ENCODE measurements around the gene PSMA6. TPM values are rescaled to one million over a fixed set of nuclear protein-coding genes. Genes with fewer than 3 reads are reported as not detected.

The PSMA6 gene
- total and polyA plus RNA-seq, 2 of the 13 experiments (the other 11 are each of a cell fraction or from before 2014, with no cell fraction given), result 525 to 1,109 TPM

GRCh38 chr14:35367056-35367372 lies 74.8 kb downstream of the PSMA6 start (continued):
- no peak for TF ChIP-seq ZNF512B (CRISPR knock-in tag; IDR thresholded peaks at IDR 0.05; ENCODE audit: borderline replicate concordance)
- no peak for TF ChIP-seq ZNF101 (CRISPR knock-in tag; IDR thresholded peaks at IDR 0.05; ENCODE audit: borderline replicate concordance, low read depth)
- no peak for TF ChIP-seq SRSF9 (IDR thresholded peaks at IDR 0.05; ENCODE audit: borderline replicate concordance, insufficient read depth, low read depth, low read length, poor library complexity, severe bottlenecking)
- TF ChIP-seq ZNF280B (CRISPR knock-in tag; IDR thresholded peaks at IDR 0.05; ENCODE audit: borderline replicate concordance), result peak; percentile 21; the same call in 1 of the 2 replicates
- TF ChIP-seq ZNF550 (CRISPR knock-in tag; IDR thresholded peaks at IDR 0.05; ENCODE audit: borderline replicate concordance), result no peak
- 0 out of 2 replicates have a peak, but pooled peaks have one; percentile 10 for TF ChIP-seq ZBTB33 (CRISPR knock-in tag; IDR thresholded peaks at IDR 0.05)
- TF ChIP-seq CEBPZ (IDR thresholded peaks at IDR 0.05; ENCODE audit: low read length), result no peak
- no peak for TF ChIP-seq ZNF234 (CRISPR knock-in tag; conservative IDR thresholded peaks at IDR 0.05)
- TF ChIP-seq ZBTB20 (CRISPR knock-in tag; IDR thresholded peaks at IDR 0.05; ENCODE audit: borderline replicate concordance, low read depth), result 0 out of 2 replicates have a peak, but pooled peaks have one; percentile 29
